A549 (cell line): Measurements from ENCODE around the gene NSL1. TPM values are rescaled to one million over a fixed set of nuclear protein-coding genes. Genes with fewer than 3 reads are reported as not detected.
A peak's percentile ranks its signal among the peaks of the same experiment; 100 is the strongest.

Source experiments
- ATAC-seq, 2 experiments: fragments of 200-7000 bp in 1 of 2; fragments of >200 bp in 1 of 2; cut with Nextera tagmentation in 1 of 2; cut with Tn5 transposase in 1 of 2; 3 replicates each; pipeline versions ENCODE4 v1.8.0 to v1.9.1; 2018 to 2020; ENCODE audit warnings: mild to moderate bottlenecking in 1 of 2, moderate library complexity in 1 of 2
- CTCF ChIA-PET: fragments of 300-600 bp; sonication (Branson Sonifier 250); formaldehyde crosslinking; extraction: SDS; loops from one replicate; lab custom pipeline; 2021; ENCODE audit warnings: antibody characterized with exemption, inconsistent platforms; lab: Yijun Ruan, JAX
- POLR2A ChIA-PET: fragments of 350-600 bp; formaldehyde crosslinking; extraction: SDS; loops from one replicate; lab custom pipeline; 2021; ENCODE audit warnings: antibody characterized with exemption, inconsistent platforms; lab: Yijun Ruan, JAX
- DNase-seq, 2 experiments: peaks; one replicate each; pipeline versions ENCODE4 v3.0.0 to v3.0.0-alpha.2; 2011 to 2016; ENCODE audit warnings: low read depth in 1 of 2, low spot score in 1 of 2
- FAIRE-seq: peaks from 2 replicates; lab custom pipeline; 2011; peaks lifted over from hg19 to GRCh38; lab: Jason Lieb, UNC
- H3K27ac ChIP-seq, 2 experiments: fragments of >200 bp; sonication (Bioruptor Twin); formaldehyde crosslinking; 3 replicates each; pipeline ENCODE4 v1.5.1; 2016 to 2017
- H3K4me1 ChIP-seq: fragments of >200 bp; sonication (Bioruptor Twin); formaldehyde crosslinking; 3 replicates; pipeline ENCODE4 v1.6.1; 2016
- H3K4me2 ChIP-seq: fragments of >200 bp; sonication (Bioruptor Twin); formaldehyde crosslinking; 3 replicates; pipeline ENCODE4 v1.6.1; 2016
- H3K4me3 ChIP-seq: fragments of >200 bp; sonication (Bioruptor Twin); formaldehyde crosslinking; 3 replicates; pipeline ENCODE4 v1.5.1; 2016
- H3K9me3 ChIP-seq: fragments of >200 bp; sonication (Bioruptor Twin); formaldehyde crosslinking; 3 replicates; pipeline ENCODE4 v1.6.1; 2016
- BCL3 ChIP-seq: fragments of >200 bp; sonication (Bioruptor Twin); formaldehyde crosslinking; IDR thresholded peaks from 3 replicates; pipeline ENCODE4 v1.6.1; 2016
- CEBPB ChIP-seq, 2 experiments: fragments of >200 bp in 1 of 2; sonication (Bioruptor Twin) in 1 of 2; formaldehyde crosslinking in 1 of 2; IDR thresholded peaks; 2 replicates each; pipeline ENCODE4 v1.6.1; 2012 to 2016
- CTCF ChIP-seq: fragments of >200 bp; sonication (Bioruptor Twin); formaldehyde crosslinking; IDR thresholded peaks from 3 replicates; pipeline ENCODE4 v1.5.1; 2016
- ELK1 ChIP-seq: fragments of 150-350 bp; IDR thresholded peaks from 2 replicates; pipeline ENCODE4 v1.6.1; 2014; ENCODE audit warnings: low read depth, mild to moderate bottlenecking, low read length
- EP300 ChIP-seq, 2 experiments: fragments of >200 bp; sonication (Bioruptor Twin); formaldehyde crosslinking; IDR thresholded peaks; 2 replicates in 1 of 2; 3 replicates in 1 of 2; pipeline ENCODE4 v1.6.1; 2016 to 2017
- GATA3 ChIP-seq: IDR thresholded peaks from 2 replicates; pipeline ENCODE4 v1.6.1; 2012; ENCODE audit warnings: borderline replicate concordance
- HOXA7 ChIP-seq: fragments of 250-450 bp; sonication (Bioruptor Pico); IDR thresholded peaks from 2 replicates; pipeline ENCODE4 v1.5.0; 2020; ENCODE audit warnings: mild to moderate bottlenecking, moderate library complexity
- HOXB13 ChIP-seq: fragments of 250-450 bp; sonication (Bioruptor Pico); IDR thresholded peaks from 2 replicates; pipeline ENCODE4 v1.5.0; 2020; ENCODE audit warnings: low read depth, mild to moderate bottlenecking, moderate library complexity
- KDM5A ChIP-seq: fragments of 200-600 bp; sonication (generic); IDR thresholded peaks from 2 replicates; pipeline ENCODE4 v1.6.1; 2016; ENCODE audit warnings: antibody characterized with exemption, mild to moderate bottlenecking
- POLR2A ChIP-seq: IDR thresholded peaks from 2 replicates; pipeline ENCODE4 v1.6.1; 2012; ENCODE audit warnings: mild to moderate bottlenecking, low read length
- RCOR1 ChIP-seq: fragments of 150-350 bp; IDR thresholded peaks from 2 replicates; pipeline ENCODE4 v1.6.1; 2014; ENCODE audit warnings: antibody characterized with exemption, low read length, low read depth
- REST ChIP-seq: fragments of 200-600 bp; sonication (generic); IDR thresholded peaks from 2 replicates; pipeline ENCODE4 v1.6.1; 2016; ENCODE audit warnings: antibody characterized with exemption, mild to moderate bottlenecking, moderate library complexity
- SMC3 ChIP-seq: fragments of >200 bp; sonication (Bioruptor Twin); formaldehyde crosslinking; IDR thresholded peaks from 3 replicates; pipeline ENCODE4 v1.6.1; 2018; ENCODE audit warnings: inconsistent platforms
- ZC3H11A ChIP-seq: fragments of 450-650 bp; IDR thresholded peaks from 2 replicates; pipeline ENCODE4 v1.6.1; 2014; ENCODE audit warnings: antibody characterized with exemption, mild to moderate bottlenecking
- ZFP36 ChIP-seq: fragments of 450-650 bp; IDR thresholded peaks from 2 replicates; pipeline ENCODE4 v1.6.1; 2014; ENCODE audit warnings: borderline replicate concordance; ENCODE audit not compliant: partially characterized antibody
- ZNF302 ChIP-seq: fragments of 250-450 bp; sonication (Bioruptor Pico); IDR thresholded peaks from 2 replicates; pipeline ENCODE4 v1.9.0; 2021; ENCODE audit warnings: inconsistent platforms, mild to moderate bottlenecking, moderate library complexity
- WGBS: methylation state at CpG from one replicate; pipeline ENCODE4 v1.1.6; 2017; ENCODE audit errors: missing lambda C conversion rate; 5-methylcytosine and 5-hydroxymethylcytosine counted together
- polyA plus RNA-seq, 4 experiments: library from polyadenylated mRNA; depleted of rRNA in 3 of 4; stranded (reverse); fragments of >200 nt; fragmentation: RNase III in 1 of 4; extraction: RNeasy Plus Mini Kit Qiagen cat#74134 plus additional on column Dnase treatment in 1 of 4; gene quantifications; 2 replicates in 3 of 4; 3 replicates in 1 of 4; pipeline ENCODE4 v1.2.3, GENCODE V29; 2011 to 2017

Gene NSL1
- polyA plus RNA-seq, 2 of the 4 experiments (the other 2 are of a cell fraction): 44.9 to 47.9 TPM

GRCh38 chr1:212703991-212704564 lies 87.5 kb downstream of the NSL1 start:
- WGBS: 89% methylated on average over 9 of the region's 9 CpGs
- POLR2A ChIA-PET: no interaction called here
- CTCF ChIA-PET: interaction anchor here (1.6 to 3.7 kb wide), 2 partner anchors 10 to 39 kb away, joined by 3 to 20 read pairs; no protein-coding TSS in a partner anchor
- Histone ChIP-seq H3K4me1 (peaks cover 8% of the 10 kb centered on the region; the same call in 2 of the 3 replicates), H3K4me3 (no peak overlapping the region), H3K4me2 (no peak overlapping the region), H3K27ac (no peak overlapping the region), H3K9me3 (no peaks in the 10 kb centered on the region)
- TF ChIP-seq CTCF: no peak
- TF ChIP-seq ELK1: no peak
- TF ChIP-seq RCOR1: no peak
- DNase-seq (no peak), ATAC-seq (no peak), FAIRE-seq (no peak)

- H3K4me3 ChIP-seq: no peak overlapping the region
- peaks cover 16% of the 10 kb centered on the region; the same call in 2 of the 3 replicates for H3K4me1 ChIP-seq
- no peak for ATAC-seq
- no peak overlapping the region for H3K27ac ChIP-seq
- H3K9me3 ChIP-seq: no peaks in the 10 kb centered on the region
- DNase-seq: no peak
- POLR2A ChIA-PET: no interaction called here
- no peak for FAIRE-seq
- 18% methylated on average over 1 of the region's 1 CpG for WGBS
- no peak overlapping the region for H3K4me2 ChIP-seq
- no peak for TF ChIP-seq EP300 (IDR thresholded peaks at IDR 0.05)
- TF ChIP-seq CEBPB (IDR thresholded peaks at IDR 0.05): no peak
- no peak for TF ChIP-seq ZFP36
- no peak for TF ChIP-seq HOXB13 (CRISPR knock-in tag)
- TF ChIP-seq KDM5A: no peak
- TF ChIP-seq POLR2A: no peak
- TF ChIP-seq ZNF302: no peak
- no peak for TF ChIP-seq HOXA7 (CRISPR knock-in tag)
- no peak for TF ChIP-seq ZC3H11A
- CTCF ChIA-PET: interaction anchor here (2.3 to 2.4 kb wide), 2 partner anchors 38 to 47 kb away, joined by 13 to 33 read pairs; no protein-coding TSS in a partner anchor
Measured at GRCh38 chr1:212702672-212703071, 88.9 kb downstream of the NSL1 start.

GRCh38 chr1:212701910-212702309 lies 89.7 kb downstream of the NSL1 start:
- ATAC-seq: no peak
- TF ChIP-seq BCL3: no peak
- peak in 1 of 2 experiments; percentile 17; a peak in 1 of 4 replicates for TF ChIP-seq CEBPB (IDR thresholded peaks at IDR 0.05)
- TF ChIP-seq SMC3: no peak
- TF ChIP-seq GATA3: peak; percentile 67; the same call in 1 of the 2 replicates
- TF ChIP-seq EP300 (IDR thresholded peaks at IDR 0.05): no peak
- no peak for TF ChIP-seq REST
- no peak for FAIRE-seq
- H3K4me3 ChIP-seq: no peak overlapping the region
- H3K4me2 ChIP-seq: no peak overlapping the region
- H3K4me1 ChIP-seq: peaks cover 16% of the 10 kb centered on the region; the same call in 2 of the 3 replicates
- CTCF ChIA-PET: interaction anchor here (0.6 to 2.4 kb wide), 17 partner anchors 16 to 631 kb away, joined by 3 to 33 read pairs (median 3); no protein-coding TSS in a partner anchor
- no peak overlapping the region for H3K27ac ChIP-seq
- no peaks in the 10 kb centered on the region for H3K9me3 ChIP-seq
- DNase-seq: peak in 1 of 2 experiments; percentile 22
- WGBS: 67% methylated on average over 1 of the region's 1 CpG
- POLR2A ChIA-PET: interaction anchor here (1.0 kb wide), 1 partner anchor 37 kb away, joined by 3 read pairs; no protein-coding TSS in a partner anchor
